WTC11 (cell line): ENCODE data around the gene TIGIT. TPM values are rescaled to one million over a fixed set of nuclear protein-coding genes. Genes with fewer than 3 reads are reported as not detected.

Experiments used
- ATAC-seq: fragments of 200-7000 bp; cut with Tn5 transposase; 2 replicates; pipeline ENCODE4 v1.10.0; 2021; ENCODE audit warnings: mild to moderate bottlenecking, moderate library complexity
- CTCF ChIA-PET: fragments of 300-600 bp; sonication (Branson Sonifier 250); formaldehyde crosslinking; loops from one replicate; lab custom pipeline; 2021; ENCODE audit warnings: antibody characterized with exemption; lab: Charles Lee
- POLR2A ChIA-PET: fragments of 350-600 bp; sonication (Branson Sonifier 250); formaldehyde crosslinking; loops from one replicate; lab custom pipeline; 2021; ENCODE audit warnings: antibody characterized with exemption; lab: Charles Lee
- DNase-seq: peaks from one replicate; pipeline ENCODE4 v3.0.0; 2021; ENCODE audit warnings: low spot score
- H3K27ac Mint-ChIP-seq: 2 replicates; pipeline ENCODE4 v1.8.0; 2021; ENCODE audit warnings: mixed read lengths
- H3K27me3 Mint-ChIP-seq: 2 replicates; pipeline ENCODE4 v1.8.0; 2021; ENCODE audit warnings: low read depth, mild to moderate bottlenecking, moderate library complexity, mixed read lengths
- H3K36me3 Mint-ChIP-seq: 2 replicates; pipeline ENCODE4 v1.8.0; 2021; ENCODE audit warnings: mixed read lengths
- H3K4me1 Mint-ChIP-seq: 2 replicates; pipeline ENCODE4 v1.8.0; 2022; ENCODE audit warnings: mixed read lengths
- H3K4me3 Mint-ChIP-seq: 2 replicates; pipeline ENCODE4 v1.8.0; 2021; ENCODE audit warnings: mild to moderate bottlenecking, moderate library complexity, mixed read lengths
- H3K9me3 Mint-ChIP-seq: 2 replicates; pipeline ENCODE4 v1.8.0; 2021; ENCODE audit warnings: mixed read lengths
- CREM ChIP-seq: sonication (generic); formaldehyde crosslinking; IDR thresholded peaks from 2 replicates; pipeline ENCODE4 v1.8.1; 2022; ENCODE audit warnings: mild to moderate bottlenecking, missing genetic modification reagents, moderate library complexity
- CTCF ChIP-seq: fragments of 200-600 bp; IDR thresholded peaks from 2 replicates; pipeline ENCODE4 v1.8.0; 2022; ENCODE audit warnings: antibody characterized with exemption
- ERG ChIP-seq: fragments of 250-450 bp; sonication (Bioruptor Pico); IDR thresholded peaks from 2 replicates; pipeline ENCODE4 v1.8.0; 2021; ENCODE audit warnings: mild to moderate bottlenecking
- FOXJ3 ChIP-seq: sonication (generic); formaldehyde crosslinking; IDR thresholded peaks from 2 replicates; pipeline ENCODE4 v1.9.0; 2021; ENCODE audit warnings: missing genetic modification reagents, mild to moderate bottlenecking, borderline replicate concordance
- FOXP1 ChIP-seq: sonication (generic); formaldehyde crosslinking; IDR thresholded peaks from 2 replicates; pipeline ENCODE4 v1.8.0; 2022; ENCODE audit warnings: missing genetic modification reagents, mild to moderate bottlenecking, moderate library complexity, borderline replicate concordance
- IRF2 ChIP-seq: sonication (generic); formaldehyde crosslinking; IDR thresholded peaks from 2 replicates; pipeline ENCODE4 v1.8.0; 2022; ENCODE audit warnings: low read depth, missing genetic modification reagents, borderline replicate concordance
- NFYB ChIP-seq: sonication (generic); formaldehyde crosslinking; conservative IDR thresholded peaks from 2 replicates; pipeline ENCODE4 v1.8.0; 2022; ENCODE audit warnings: low read depth, missing genetic modification reagents
- SOX15 ChIP-seq: fragments of 250-450 bp; sonication (Bioruptor Pico); IDR thresholded peaks from 2 replicates; pipeline ENCODE4 v1.9.0; 2021; ENCODE audit warnings: mild to moderate bottlenecking
- STAT6 ChIP-seq: sonication (generic); formaldehyde crosslinking; conservative IDR thresholded peaks from 2 replicates; pipeline ENCODE4 v1.8.1; 2023; ENCODE audit warnings: mild to moderate bottlenecking, low read depth, missing genetic modification reagents, moderate library complexity
- TCF7 ChIP-seq: sonication (generic); formaldehyde crosslinking; IDR thresholded peaks from 2 replicates; pipeline ENCODE4 v1.8.0; 2022; ENCODE audit warnings: mild to moderate bottlenecking, low read depth, missing genetic modification reagents, moderate library complexity
- TEAD4 ChIP-seq: sonication (generic); formaldehyde crosslinking; IDR thresholded peaks from 2 replicates; pipeline ENCODE4 v1.8.0; 2022; ENCODE audit warnings: mild to moderate bottlenecking, missing genetic modification reagents
- ZBTB21 ChIP-seq: sonication (generic); formaldehyde crosslinking; IDR thresholded peaks from 2 replicates; pipeline ENCODE4 v1.8.1; 2023; ENCODE audit warnings: mild to moderate bottlenecking, missing genetic modification reagents, borderline replicate concordance
- ZMAT4 ChIP-seq: fragments of 250-450 bp; sonication (Bioruptor Pico); IDR thresholded peaks from 2 replicates; pipeline ENCODE4 v1.9.0; 2021; ENCODE audit warnings: mild to moderate bottlenecking
- total RNA-seq: library from RNA; stranded (reverse); gene quantifications from 3 replicates; pipeline ENCODE4 v1.2.3, GENCODE V29; 2021
- TF ChIP-seq, protein P1 (sequence below): sonication (generic); formaldehyde crosslinking; conservative IDR thresholded peaks from 2 replicates; pipeline ENCODE4 v1.8.1; 2022; ENCODE audit warnings: mild to moderate bottlenecking, missing genetic modification reagents
- TF ChIP-seq, protein P2 (sequence below): sonication (generic); formaldehyde crosslinking; IDR thresholded peaks from 2 replicates; pipeline ENCODE4 v1.8.0; 2022; ENCODE audit warnings: mild to moderate bottlenecking, missing genetic modification reagents
- TF ChIP-seq, protein P3 (sequence below): sonication (generic); formaldehyde crosslinking; IDR thresholded peaks from 2 replicates; pipeline ENCODE4 v1.8.1; 2022; ENCODE audit warnings: low read depth, missing genetic modification reagents, borderline replicate concordance
- TF ChIP-seq, protein P4 (sequence below): sonication (generic); formaldehyde crosslinking; IDR thresholded peaks from 2 replicates; pipeline ENCODE4 v1.8.0; 2023; ENCODE audit warnings: missing genetic modification reagents, mild to moderate bottlenecking, borderline replicate concordance

TIGIT gene
- total RNA-seq, 1 experiment from 2014 or later, result 0.04 TPM

DNA sequence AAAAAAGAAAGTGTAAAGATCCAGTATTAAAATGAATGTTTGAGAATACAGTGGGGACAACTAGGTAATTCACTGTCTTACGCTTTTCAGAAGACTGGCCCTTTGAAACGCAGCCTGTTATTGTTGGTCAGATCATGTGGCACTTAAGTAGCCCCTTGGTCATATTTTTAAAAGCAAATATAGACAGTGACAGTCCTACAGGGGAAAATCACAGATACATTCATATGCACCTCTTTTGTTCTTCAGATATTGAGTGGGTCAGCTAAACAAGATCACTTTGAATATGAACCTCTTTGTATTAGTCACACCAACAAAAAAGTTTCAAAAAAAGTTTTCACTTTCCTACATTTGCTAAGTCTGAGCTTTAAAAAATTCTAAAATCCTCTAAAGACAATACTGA is 36.0 kb downstream of the TIGIT start:
- Mint-ChIP-seq H3K27me3 (peaks cover 3% of the 10 kb centered on the region; the same call in 1 of the 2 replicates), H3K27ac (no peak overlapping the region), H3K4me1 (peaks cover 35% of the 10 kb centered on the region), H3K4me3 (no peak overlapping the region), H3K36me3 (peaks cover 11% of the 10 kb centered on the region), H3K9me3 (peaks cover 10% of the 10 kb centered on the region; the same call in 1 of the 2 replicates)
- ChIA-PET CTCF (no interaction called here), POLR2A (no interaction called here)
- no peak for DNase-seq
- no peak for ATAC-seq
- TF ChIP-seq FOXJ3, result no peak
- TF ChIP-seq CREM (CRISPR knock-in tag), result no peak
- TF ChIP-seq TEAD4 (CRISPR knock-in tag), result no peak
- no peak for TF ChIP-seq ZMAT4 (CRISPR knock-in tag)
- TF ChIP-seq NFYB (CRISPR knock-in tag), result no peak
- TF ChIP-seq IRF2, result no peak
- no peak for TF ChIP-seq ZBTB21
- no peak for TF ChIP-seq TCF7 (CRISPR knock-in tag)
- no peak for TF ChIP-seq ERG (CRISPR knock-in tag)
- TF ChIP-seq SOX15 (CRISPR knock-in tag), result no peak

- Mint-ChIP-seq H3K27me3 (peaks cover 3% of the 10 kb centered on the region; the same call in 1 of the 2 replicates), H3K4me3 (no peak overlapping the region), H3K4me1 (peaks cover 38% of the 10 kb centered on the region), H3K27ac (no peak overlapping the region), H3K36me3 (peaks cover 11% of the 10 kb centered on the region), H3K9me3 (peaks cover 10% of the 10 kb centered on the region; the same call in 1 of the 2 replicates)
- ChIA-PET CTCF (no interaction called here), POLR2A (no interaction called here)
- ATAC-seq, result no peak
- no peak for DNase-seq
- TF ChIP-seq, protein P1, sequence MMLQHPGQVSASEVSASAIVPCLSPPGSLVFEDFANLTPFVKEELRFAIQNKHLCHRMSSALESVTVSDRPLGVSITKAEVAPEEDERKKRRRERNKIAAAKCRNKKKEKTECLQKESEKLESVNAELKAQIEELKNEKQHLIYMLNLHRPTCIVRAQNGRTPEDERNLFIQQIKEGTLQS (CRISPR knock-in tag), result no peak
- TF ChIP-seq STAT6 (CRISPR knock-in tag) (no peak), CTCF (no peak), FOXP1 (no peak)
- TF ChIP-seq, protein P2, sequence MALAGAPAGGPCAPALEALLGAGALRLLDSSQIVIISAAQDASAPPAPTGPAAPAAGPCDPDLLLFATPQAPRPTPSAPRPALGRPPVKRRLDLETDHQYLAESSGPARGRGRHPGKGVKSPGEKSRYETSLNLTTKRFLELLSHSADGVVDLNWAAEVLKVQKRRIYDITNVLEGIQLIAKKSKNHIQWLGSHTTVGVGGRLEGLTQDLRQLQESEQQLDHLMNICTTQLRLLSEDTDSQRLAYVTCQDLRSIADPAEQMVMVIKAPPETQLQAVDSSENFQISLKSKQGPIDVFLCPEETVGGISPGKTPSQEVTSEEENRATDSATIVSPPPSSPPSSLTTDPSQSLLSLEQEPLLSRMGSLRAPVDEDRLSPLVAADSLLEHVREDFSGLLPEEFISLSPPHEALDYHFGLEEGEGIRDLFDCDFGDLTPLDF (CRISPR knock-in tag), result no peak
- TF ChIP-seq, protein P3, sequence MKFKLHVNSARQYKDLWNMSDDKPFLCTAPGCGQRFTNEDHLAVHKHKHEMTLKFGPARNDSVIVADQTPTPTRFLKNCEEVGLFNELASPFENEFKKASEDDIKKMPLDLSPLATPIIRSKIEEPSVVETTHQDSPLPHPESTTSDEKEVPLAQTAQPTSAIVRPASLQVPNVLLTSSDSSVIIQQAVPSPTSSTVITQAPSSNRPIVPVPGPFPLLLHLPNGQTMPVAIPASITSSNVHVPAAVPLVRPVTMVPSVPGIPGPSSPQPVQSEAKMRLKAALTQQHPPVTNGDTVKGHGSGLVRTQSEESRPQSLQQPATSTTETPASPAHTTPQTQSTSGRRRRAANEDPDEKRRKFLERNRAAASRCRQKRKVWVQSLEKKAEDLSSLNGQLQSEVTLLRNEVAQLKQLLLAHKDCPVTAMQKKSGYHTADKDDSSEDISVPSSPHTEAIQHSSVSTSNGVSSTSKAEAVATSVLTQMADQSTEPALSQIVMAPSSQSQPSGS (CRISPR knock-in tag), result no peak
- TF ChIP-seq, protein P4, sequence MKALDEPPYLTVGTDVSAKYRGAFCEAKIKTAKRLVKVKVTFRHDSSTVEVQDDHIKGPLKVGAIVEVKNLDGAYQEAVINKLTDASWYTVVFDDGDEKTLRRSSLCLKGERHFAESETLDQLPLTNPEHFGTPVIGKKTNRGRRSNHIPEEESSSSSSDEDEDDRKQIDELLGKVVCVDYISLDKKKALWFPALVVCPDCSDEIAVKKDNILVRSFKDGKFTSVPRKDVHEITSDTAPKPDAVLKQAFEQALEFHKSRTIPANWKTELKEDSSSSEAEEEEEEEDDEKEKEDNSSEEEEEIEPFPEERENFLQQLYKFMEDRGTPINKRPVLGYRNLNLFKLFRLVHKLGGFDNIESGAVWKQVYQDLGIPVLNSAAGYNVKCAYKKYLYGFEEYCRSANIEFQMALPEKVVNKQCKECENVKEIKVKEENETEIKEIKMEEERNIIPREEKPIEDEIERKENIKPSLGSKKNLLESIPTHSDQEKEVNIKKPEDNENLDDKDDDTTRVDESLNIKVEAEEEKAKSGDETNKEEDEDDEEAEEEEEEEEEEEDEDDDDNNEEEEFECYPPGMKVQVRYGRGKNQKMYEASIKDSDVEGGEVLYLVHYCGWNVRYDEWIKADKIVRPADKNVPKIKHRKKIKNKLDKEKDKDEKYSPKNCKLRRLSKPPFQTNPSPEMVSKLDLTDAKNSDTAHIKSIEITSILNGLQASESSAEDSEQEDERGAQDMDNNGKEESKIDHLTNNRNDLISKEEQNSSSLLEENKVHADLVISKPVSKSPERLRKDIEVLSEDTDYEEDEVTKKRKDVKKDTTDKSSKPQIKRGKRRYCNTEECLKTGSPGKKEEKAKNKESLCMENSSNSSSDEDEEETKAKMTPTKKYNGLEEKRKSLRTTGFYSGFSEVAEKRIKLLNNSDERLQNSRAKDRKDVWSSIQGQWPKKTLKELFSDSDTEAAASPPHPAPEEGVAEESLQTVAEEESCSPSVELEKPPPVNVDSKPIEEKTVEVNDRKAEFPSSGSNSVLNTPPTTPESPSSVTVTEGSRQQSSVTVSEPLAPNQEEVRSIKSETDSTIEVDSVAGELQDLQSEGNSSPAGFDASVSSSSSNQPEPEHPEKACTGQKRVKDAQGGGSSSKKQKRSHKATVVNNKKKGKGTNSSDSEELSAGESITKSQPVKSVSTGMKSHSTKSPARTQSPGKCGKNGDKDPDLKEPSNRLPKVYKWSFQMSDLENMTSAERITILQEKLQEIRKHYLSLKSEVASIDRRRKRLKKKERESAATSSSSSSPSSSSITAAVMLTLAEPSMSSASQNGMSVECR, result no peak
Measured at GRCh38 chr3:114331007-114331406, 37.2 kb downstream of the TIGIT start.
